HL-60/S4 (cell line): ENCODE measurements around the gene ME2.
"Not testable (repeated sequence)": the region's sequence is repeated elsewhere in the genome, so short reads cannot be mapped to it uniquely, and the experiment has no call there.

Experiments used
- in situ Hi-C: fragments of 300-500 bp; cut with MboI; formaldehyde crosslinking; loops from 2 replicates; pipeline ENCODE4 v1.14.3; 2022; ENCODE audit warnings: low sequenced_read_pairs

The ME2 gene

DNA sequence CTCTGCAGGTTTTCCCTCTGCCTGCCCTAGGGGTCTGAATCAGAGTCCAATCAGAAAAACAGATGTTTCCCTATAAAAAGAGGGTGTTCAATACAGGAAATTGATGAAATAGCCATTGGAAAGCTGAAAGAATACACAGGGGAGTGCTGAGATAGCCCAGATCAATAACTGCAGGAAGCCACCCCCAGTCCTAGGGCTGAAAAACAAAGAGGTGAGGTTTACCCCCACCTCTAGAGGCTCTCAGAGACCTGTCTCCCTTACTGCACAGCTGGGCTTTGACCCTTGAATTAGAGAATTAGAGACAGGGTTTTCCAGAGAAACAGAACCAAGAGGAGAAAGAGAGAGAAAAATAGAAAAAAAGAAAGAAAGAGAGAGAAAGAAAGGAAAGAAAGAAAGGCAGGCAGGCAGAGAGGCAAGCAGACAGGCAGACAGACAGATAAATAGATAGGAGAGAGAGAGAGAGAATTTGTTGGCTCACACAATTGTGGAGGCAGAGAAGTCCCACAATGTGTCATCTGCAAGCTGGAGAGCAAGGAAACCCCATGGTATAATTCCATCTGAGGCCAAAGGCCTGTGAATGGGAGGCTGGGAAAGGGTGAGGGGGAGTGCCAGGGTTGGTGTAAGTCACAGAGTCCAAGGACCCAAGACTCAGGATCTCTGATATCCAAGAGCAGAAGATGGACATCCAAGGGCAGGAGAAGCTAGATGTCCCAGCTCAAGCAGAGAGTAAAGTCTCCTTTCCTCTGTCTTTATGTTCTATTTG, 18.9 kb upstream of the ME2 start:
- in situ Hi-C loops, result no loop called here

DNA sequence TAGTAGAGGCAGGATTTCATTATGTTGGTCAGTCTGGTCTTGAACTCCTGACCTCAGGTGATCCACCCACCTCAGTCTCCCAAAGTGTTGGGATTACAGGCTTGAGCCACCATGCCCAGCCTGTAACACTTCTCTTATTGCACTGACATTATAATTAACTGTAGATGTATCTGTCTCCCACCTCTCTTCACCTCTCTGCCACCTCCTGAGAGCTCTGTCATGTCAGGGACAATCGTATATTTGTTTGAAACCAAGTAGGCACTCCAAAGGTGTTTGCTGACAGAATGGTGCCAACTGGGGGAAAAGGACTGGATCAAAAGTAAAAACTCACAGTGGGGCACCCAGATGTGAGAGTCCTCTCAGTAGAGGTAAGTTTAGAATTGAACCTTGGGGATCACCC, 17.3 kb upstream of the ME2 start:
- in situ Hi-C loops, result no loop called here

DNA sequence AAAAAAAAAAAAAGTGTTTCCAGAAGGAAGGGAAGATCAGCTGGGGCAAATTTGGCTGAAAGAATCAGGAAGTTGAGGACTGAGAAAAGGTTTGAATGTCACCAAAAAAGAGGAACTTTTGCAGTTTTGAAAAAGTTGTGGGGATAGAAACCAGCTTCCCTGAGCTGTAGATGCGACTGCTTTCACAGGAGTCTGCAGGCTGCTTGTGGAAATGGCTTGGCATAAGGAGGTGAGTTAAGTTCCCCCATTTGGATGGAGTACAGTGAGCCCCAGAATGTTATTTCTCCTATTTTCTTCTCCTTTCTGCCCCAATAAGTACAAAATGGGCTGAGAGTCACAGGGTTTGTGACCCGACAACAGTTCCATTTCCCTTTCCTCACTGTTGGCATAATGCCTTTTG, 16.5 kb upstream of the ME2 start:
- in situ Hi-C loops, result no loop called here

DNA sequence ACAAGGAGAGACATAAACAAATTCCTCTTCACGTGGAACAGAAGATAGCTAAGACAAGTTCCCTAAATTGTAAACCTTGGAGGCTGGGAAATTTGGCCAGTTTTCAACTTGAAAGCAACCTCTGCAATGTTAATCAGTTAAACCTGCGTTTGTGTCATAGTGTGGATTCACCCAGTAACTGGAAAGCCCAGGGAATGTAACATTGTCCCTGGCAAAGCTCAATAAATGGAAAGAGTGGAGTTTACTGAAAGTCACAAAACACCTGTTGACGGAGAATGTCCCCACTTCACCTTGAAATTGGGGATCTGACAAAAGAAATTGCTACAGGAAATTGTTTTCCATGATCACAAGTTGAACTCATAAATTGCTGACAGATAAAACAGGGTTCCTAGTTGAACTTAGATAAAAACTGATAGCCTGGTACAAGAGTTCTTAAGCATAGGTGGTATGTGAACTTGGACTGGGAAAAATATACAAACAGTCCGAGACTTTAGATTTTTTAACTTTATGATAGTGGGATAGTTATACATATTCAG, 15.0 kb upstream of the ME2 start:
- in situ Hi-C loops, result no loop called here

DNA sequence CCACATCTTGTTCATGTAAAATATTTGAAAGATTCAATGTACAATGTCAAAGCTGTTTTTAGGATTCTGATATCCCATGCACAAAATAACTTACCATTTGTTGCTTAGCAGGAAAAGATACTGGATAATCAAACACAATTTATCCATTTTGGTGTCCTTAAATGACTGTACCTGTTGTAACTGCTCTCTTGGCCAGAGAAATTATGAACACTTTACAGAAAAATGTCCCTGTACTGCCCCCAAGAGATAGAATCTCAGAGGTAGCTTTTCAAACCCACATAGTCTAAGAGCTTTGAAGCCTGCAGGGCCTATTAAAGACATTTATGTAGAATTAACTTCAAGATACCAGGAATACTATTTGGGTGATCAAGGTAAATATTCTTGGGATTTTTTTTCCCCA, 12.2 kb upstream of the ME2 start:
- in situ Hi-C loops, result no loop called here

DNA sequence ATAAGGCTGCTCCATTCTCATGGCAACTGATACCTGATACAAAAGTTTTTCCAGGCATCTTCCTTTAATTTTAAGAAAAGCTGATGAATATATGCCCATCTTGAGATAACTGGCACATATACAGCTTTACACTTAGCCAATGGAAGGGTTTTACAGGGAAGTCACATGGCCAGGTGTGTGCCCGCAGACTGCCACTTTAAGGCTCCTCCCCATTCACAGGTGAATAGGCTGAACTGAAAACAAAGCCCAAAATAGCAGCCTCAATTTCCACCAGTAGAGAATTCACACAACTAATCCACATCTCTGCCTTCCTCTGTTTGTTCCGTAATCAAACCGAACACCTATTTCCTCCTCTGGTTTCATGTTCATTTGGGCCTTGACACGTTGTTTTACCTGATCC, 9.8 kb upstream of the ME2 start:
- in situ Hi-C loops, result no loop called here

DNA sequence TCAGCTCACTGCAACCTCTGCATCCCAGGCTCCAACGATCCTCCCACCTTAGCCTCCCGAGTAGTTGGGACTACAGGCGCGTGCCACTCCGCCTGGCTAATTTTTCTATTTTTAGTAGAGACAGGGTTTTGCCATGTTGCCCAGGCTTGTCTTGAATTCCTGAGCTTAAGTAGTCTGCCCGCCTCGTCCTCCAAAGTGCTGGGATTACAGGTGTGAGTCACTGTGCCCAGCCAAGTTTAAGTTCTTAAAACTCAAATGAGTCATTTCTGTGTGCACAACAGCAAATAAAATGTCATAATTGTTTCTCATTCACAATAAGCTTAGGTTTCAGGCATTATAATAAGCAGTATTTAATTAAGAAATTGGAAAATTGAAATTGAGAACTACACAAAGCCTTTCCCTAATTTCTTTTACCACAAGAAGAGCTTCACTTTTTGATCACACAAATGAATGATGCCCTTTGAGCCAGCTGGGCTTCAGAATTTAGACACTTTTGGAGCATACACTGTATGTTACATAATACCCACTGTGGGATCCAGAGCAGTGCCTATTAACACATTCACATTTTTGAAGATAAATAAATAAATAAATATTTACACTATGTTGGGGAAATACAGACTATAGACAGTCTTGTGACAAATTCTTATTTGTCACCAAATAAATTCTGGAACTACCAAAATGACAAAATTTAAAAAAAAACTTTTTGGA, 8.6 kb upstream of the ME2 start:
- in situ Hi-C loops, result no loop called here

DNA sequence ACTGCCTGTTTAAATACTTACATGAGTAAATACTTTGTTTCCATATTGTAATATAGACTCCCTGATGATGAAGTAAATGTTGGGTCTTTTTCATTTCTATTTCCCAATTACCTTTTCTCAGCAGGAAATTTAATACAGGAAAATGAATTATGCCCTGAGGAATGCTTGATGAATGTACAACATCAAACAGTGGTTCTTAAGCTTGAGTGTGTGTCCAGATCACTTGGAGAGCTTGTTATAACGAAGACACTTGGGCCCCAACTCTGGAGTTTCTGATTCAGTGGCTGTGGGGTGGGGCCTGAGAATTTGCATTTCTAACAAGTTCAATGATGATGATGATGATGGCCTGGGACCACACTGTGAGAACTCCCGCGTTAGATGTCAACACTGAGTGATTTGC, 7.1 kb upstream of the ME2 start:
- in situ Hi-C loops, result no loop called here

DNA sequence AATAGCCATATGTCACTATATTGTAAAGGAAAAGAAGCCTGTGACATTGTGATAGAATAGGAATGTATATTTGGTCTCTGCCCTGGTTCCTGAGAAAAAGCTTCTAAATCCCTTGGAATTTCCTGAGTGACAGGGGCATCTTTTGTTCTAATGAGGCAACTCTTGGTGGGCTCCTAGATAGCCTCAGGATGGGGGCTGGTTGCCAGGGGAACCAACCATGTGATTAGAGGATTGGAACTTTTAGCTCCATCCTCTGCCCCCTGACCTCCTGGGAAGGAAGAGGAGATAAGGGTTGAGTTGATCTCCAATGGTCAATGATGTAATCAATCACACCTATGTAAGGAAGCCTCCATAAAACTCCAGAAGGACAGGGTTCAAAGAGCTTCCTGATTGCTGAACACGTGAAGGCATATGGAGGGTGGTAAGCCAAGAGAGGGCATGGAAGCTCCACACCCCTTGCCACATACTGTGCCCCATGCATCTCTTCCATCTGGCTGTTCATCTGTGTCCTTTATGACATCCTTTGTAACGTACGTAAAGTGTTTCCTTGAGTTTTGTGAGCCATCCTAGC, 2.9 kb upstream of the ME2 start:
- in situ Hi-C loops, result no loop called here

DNA sequence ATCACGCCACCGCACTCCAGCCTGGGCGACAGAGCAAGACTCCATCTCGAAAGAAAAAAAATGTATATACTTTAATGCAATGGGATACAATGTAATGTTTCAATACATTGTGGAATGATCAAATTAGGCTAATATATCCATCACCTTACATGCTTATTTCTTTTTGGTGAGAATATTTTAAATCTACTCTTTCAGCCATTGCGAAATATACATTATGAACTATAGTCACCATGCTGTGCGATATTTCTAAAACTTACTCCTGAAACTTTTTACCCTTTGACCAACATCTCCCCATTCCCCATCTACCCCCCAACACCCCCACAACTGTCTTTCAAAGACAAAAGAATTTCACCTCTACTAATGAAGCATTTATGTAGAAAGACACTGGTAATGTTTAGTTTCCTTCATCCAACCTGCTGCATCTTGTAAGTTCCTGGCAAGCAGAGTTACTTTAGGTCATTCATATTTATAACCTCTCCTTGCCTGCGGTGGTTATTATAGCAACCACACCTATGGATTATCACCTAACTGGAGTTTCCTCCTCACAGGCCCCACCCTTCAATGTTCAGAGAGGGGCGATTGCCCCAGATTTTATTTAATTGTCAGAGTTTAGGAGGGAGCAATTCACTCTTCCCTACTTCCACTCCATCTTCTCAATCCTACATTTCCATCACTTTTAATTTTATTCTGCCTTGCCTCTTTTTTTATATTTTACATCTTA, 1.2 kb upstream of the ME2 start:
- in situ Hi-C loops, result no loop called here

DNA sequence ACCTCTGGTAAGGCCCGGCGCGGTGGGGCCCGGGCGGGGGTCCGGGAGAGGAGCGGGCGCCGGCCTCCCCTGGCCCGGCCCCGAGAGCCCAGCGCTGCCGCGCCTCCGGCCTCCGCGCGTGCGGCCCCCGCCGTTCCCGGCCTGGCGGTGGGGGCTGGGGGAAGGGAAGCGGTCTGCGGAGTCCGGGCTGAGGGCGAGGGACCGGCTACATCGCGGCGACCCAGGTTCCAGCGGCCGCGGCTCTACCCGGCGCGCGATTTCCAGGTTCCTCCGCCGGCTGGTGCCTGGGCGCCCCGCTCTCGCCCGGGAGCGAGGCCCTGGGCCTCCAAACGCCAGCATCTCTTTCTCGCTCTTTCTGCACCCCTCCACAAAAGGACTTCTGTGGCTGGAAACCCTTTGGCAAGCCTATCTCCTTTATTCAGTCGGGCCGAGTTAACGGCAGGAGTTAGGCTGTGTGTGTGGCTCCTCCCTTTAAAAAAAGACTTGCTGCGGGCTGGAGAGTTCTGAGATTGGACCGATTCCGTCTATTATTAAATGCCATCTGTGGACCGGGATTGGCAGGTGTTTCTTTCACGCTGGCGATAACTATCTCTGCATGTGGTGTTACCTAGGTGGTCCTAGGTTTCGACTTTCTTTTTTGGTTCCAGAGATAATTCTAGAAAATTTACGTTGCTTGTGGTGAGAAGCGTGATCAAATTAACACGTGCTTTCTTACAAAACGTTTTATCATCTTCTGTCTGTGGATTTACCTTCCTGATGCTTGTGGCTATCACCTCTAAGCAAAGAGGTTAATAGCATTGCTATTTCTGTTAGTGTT, 592 bp downstream of the ME2 start:
- in situ Hi-C loops, result no loop called here

DNA sequence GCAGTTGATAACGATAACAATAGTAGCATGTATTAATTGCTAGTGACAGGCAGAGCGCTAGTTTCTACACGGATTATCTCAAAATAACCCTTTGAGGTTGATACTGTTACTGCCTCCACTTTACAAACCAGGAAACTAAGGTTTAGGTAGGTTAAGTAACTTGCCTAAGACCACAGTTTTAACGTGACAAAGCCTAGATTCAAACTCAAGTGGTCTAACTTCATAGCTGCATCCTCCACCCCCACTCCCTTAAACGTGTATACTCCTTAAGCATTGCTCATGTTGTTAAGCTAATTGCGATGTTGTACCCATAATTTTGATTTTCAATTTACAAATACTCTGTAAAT, 1.2 kb downstream of the ME2 start:
- in situ Hi-C loops, result no loop called here

DNA sequence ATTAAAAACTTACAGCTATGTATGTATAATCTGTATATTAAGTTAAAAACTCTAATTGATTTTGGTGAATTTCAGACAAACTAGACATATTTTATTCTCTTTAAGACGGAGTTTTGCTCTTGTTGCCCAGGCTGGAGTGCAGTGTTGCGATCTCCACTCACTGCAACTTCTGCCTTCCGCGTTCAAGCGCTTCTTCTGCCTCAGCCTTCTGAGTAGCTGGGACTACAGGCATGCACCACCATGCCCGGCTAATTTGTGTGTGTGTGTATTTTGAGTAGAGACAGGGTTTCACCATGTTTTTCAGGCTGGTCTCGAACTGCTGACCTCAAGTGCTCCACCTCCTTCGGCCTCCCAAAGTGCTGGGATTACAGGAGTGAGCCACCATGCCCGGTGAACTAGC, 2.0 kb downstream of the ME2 start:
- in situ Hi-C loops, result not testable (repeated sequence)

DNA sequence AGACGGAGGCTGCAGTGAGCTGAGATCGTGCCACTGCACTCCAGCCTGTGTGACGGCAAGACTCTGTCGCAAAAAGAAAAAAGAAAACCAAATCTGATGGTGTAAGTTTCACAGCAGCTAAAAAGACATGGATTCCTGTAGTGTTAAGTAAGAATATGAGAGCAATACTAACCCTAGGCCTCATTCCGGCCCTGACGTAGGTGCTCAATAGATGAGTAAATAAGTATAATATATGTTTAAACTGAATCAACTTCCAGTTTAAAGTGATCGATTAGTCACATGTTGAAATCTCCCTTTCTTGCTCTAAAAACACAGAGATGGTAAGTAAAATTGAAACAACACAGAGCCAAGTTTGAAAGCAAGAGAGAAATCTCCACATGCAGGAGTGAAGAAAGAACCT, 8.0 kb downstream of the ME2 start:
- in situ Hi-C loops, result no loop called here

DNA sequence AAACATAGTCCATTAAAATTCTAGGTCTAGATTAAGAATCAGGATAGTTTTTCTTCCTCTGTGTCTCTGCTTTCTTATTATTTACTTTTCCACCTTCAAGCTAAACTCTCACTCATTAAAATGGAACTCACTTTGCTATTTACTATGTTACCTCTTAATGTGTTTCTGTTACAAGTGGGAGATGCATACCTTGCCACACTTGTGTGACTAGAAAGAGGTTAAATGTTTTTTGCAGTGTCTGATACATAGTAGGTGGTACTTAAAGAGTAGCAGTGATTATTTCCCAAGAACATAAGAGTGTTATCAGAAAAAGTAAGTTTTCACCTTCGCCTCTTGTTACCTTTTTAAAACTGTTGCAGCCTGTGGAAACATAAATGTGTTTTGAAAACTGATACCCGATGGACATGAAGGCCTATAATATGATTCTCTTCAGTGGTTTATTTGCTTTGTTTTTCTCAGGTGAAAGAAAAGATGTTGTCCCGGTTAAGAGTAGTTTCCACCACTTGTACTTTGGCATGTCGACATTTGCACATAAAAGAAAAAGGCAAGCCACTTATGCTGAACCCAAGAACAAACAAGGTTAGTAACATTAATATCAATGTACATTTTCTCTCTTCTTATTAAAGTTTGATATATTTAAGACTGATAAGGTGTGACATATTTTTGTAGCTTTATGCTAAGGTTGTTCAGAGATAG, 16.6 kb downstream of the ME2 start:
- in situ Hi-C loops, result no loop called here

DNA sequence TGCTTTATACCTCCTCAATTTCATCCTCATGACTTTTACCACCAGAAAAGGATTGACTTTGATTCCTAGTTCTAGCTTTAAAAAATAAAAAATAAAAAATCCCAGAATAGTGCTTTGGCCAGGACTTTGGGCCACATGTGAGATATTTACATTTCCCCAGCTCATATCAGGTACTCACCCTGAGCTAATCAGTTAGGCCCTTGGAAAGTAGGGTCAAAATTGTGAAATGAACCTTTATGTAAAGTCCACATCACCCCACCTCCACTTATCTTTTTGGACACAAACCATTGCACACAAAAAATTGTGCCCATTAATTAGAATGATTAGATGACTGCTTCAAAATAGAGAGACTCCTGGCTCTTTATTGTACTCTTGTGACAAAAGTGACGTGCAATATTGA, 17.2 kb downstream of the ME2 start:
- in situ Hi-C loops, result no loop called here

DNA sequence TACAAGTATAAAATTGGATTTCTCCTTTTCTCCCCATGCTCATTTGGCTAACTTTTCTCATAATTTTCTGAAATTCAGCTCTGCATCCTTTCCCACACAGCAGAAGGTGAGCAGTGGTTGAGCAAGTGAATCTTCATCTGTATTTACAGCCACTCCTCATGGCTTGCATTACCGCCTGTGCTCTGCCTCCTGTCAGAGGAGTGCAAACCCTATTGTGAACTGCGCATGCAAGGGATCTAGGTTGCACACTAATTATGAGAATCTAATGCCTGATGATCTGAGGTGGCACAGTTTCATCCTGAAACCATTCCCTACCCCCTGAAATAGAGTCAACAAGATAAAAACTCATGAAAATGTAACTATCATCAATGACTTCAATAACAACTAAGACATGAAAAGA, 20.0 kb downstream of the ME2 start:
- in situ Hi-C loops, result no loop called here

DNA sequence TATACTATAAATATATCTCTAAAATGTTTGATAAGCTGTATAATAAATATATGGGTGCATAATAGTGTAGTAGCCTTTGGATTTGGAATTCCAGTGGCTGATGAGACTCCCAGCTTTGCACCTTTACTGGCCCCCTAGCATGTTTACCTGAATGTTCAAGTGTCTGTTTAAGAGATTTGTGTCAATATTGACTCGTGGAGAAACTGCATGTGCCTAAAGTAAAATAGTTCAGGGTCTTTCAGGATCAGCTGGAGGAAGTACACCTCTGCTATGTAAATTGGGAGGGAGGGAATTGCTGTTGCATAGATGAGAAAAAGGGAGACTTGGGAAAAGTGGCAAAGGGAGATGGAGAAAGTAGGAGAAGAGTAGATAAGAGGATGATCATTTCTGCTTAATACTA, 23.9 kb downstream of the ME2 start:
- in situ Hi-C loops, result no loop called here

DNA sequence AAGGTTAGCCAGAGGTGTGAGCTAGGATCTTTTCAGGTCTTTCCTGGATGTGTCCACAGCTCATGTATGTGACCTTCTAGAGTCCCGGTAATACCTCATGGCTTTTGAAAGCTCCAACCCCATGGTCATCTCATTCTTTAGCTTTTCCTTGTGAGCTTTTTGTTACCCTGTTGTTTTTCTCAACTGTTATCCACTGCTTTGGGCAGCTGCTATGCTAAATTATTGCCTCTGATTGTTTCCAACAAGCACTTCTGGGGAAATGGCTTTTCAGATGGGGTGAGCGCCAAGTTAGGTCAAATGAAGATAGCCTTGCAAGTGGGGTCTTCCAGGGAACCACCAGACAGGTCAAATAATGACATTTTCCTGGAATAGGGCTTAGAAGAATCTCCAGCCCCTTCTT, 27.9 kb downstream of the ME2 start:
- in situ Hi-C loops, result no loop called here

DNA sequence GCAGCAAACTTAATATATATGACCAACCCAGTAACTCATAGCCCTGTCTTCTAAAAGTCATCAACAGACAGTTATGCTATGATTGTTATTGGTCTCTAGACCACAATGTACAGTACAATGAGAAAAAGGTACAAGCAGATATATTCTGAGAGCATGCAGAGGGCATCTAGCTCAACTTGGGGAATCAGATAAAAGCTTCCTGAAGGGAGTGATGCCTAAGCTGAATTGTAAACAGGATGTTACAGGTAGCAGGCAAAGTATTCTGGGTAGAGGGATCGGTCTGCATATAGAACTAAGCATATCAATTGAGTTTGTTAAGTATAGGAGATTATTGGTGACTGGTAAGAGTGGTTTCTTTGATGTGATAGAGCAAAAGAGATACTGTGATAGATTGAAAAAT, 30.3 kb downstream of the ME2 start:
- in situ Hi-C loops, result no loop called here
